SK-N-SH treated with all-trans-retinoic acid at 6 μM for 48 hours (cell line): ENCODE measurements around the gene CAMSAP2.

Source experiments
- ATAC-seq: fragments of 200-7000 bp; cut with Tn5 transposase; 3 replicates; pipeline ENCODE4 v1.9.1; 2020; ENCODE audit warnings: mild to moderate bottlenecking, moderate library complexity
- ARNTL ChIP-seq: fragments of 450-650 bp; formaldehyde crosslinking; IDR thresholded peaks from 2 replicates; pipeline ENCODE4 v1.5.0; 2020; ENCODE audit warnings: low read depth, mild to moderate bottlenecking, moderate library complexity, borderline replicate concordance
- BACH2 ChIP-seq: fragments of 250-450 bp; sonication (Bioruptor Pico); IDR thresholded peaks from 2 replicates; pipeline ENCODE4 v1.9.0; 2021; ENCODE audit warnings: mild to moderate bottlenecking, borderline replicate concordance
- CREB5 ChIP-seq: fragments of 250-450 bp; sonication (Bioruptor Pico); IDR thresholded peaks from 2 replicates; pipeline ENCODE4 v1.5.1; 2020; ENCODE audit warnings: low read depth, mild to moderate bottlenecking, moderate library complexity
- CSDC2 ChIP-seq: fragments of 250-450 bp; sonication (Bioruptor Pico); IDR thresholded peaks from 2 replicates; pipeline ENCODE4 v1.5.0; 2020; ENCODE audit warnings: mild to moderate bottlenecking, moderate library complexity
- ESRRG ChIP-seq: fragments of 250-450 bp; sonication (Bioruptor Pico); IDR thresholded peaks from 2 replicates; pipeline ENCODE4 v1.6.1; 2021; ENCODE audit warnings: mild to moderate bottlenecking
- ISL1 ChIP-seq: fragments of 250-450 bp; sonication (Bioruptor Pico); IDR thresholded peaks from 2 replicates; pipeline ENCODE4 v2.1.2; 2022; ENCODE audit warnings: mild to moderate bottlenecking, moderate library complexity
- POU6F1 ChIP-seq: fragments of 250-450 bp; sonication (Bioruptor Pico); IDR thresholded peaks from 2 replicates; pipeline ENCODE4 v1.8.0; 2021; ENCODE audit warnings: low read depth, mild to moderate bottlenecking, moderate library complexity, borderline replicate concordance
- PPARA ChIP-seq: fragments of 250-450 bp; sonication (Bioruptor Pico); IDR thresholded peaks from 2 replicates; pipeline ENCODE4 v1.5.0; 2020; ENCODE audit warnings: mild to moderate bottlenecking, borderline replicate concordance
- RARB ChIP-seq: fragments of 250-450 bp; sonication (Bioruptor Pico); IDR thresholded peaks from 2 replicates; pipeline ENCODE4 v1.8.0; 2021; ENCODE audit warnings: mild to moderate bottlenecking, moderate library complexity
- SNAI2 ChIP-seq: fragments of 250-450 bp; sonication (Bioruptor Pico); IDR thresholded peaks from 2 replicates; pipeline ENCODE4 v1.5.0; 2020; ENCODE audit warnings: mild to moderate bottlenecking, moderate library complexity
- TCF4 ChIP-seq: fragments of 250-450 bp; sonication (Bioruptor Pico); IDR thresholded peaks from 2 replicates; pipeline ENCODE4 v1.8.0; 2021; ENCODE audit warnings: mild to moderate bottlenecking, moderate library complexity, borderline replicate concordance
- TOX ChIP-seq: fragments of 250-450 bp; sonication (Bioruptor Pico); IDR thresholded peaks from 2 replicates; pipeline ENCODE4 v1.8.0; 2021; ENCODE audit warnings: mild to moderate bottlenecking, moderate library complexity, borderline replicate concordance
- TSHZ2 ChIP-seq: fragments of 250-450 bp; sonication (Bioruptor Pico); IDR thresholded peaks from 2 replicates; pipeline ENCODE4 v1.5.0; 2020; ENCODE audit warnings: mild to moderate bottlenecking, moderate library complexity
- ZC3H10 ChIP-seq: fragments of 250-450 bp; sonication (Bioruptor Pico); IDR thresholded peaks from 2 replicates; pipeline ENCODE4 v1.5.1; 2021; ENCODE audit warnings: mild to moderate bottlenecking, moderate library complexity
- ZFP30 ChIP-seq: fragments of 450-650 bp; formaldehyde crosslinking; IDR thresholded peaks from 2 replicates; pipeline ENCODE4 v1.5.0; 2022; ENCODE audit warnings: mild to moderate bottlenecking, moderate library complexity
- ZNF70 ChIP-seq: fragments of 450-650 bp; formaldehyde crosslinking; IDR thresholded peaks from 2 replicates; pipeline ENCODE4 v1.5.0; 2020; ENCODE audit warnings: mild to moderate bottlenecking, moderate library complexity
- TF ChIP-seq, protein P1 (sequence below): fragments of 250-450 bp; sonication (Bioruptor Pico); IDR thresholded peaks from 2 replicates; pipeline ENCODE4 v1.5.1; 2021; ENCODE audit warnings: mild to moderate bottlenecking, moderate library complexity
- TF ChIP-seq, protein P2 (sequence below): fragments of 250-450 bp; sonication (Bioruptor Pico); IDR thresholded peaks from 2 replicates; pipeline ENCODE4 v1.8.0; 2020; ENCODE audit warnings: mild to moderate bottlenecking, moderate library complexity, borderline replicate concordance

Gene CAMSAP2

DNA sequence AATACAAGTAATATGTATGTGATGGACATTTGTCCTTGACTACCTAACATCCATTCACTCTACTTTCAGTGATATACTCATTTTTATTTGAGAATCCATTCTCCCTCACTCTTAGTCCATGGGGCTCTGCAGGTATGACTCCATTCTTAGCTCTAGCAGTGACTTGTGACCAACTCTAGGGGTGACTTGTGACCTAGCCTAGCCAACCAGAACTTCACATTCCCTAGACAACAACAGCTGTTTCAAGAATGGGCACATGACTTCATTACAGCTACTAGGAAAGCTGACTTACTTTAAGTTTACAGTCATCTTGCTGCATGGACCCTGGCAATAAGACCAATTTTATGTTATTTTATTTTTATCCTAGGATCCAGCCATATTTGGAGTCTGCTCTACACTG lies 45.4 kb upstream of the CAMSAP2 start:
- TF ChIP-seq TCF4 (no peak), RARB (CRISPR knock-in tag) (no peak), ISL1 (CRISPR knock-in tag) (no peak), TOX (no peak), SNAI2 (CRISPR knock-in tag) (no peak), POU6F1 (CRISPR knock-in tag) (no peak), BACH2 (CRISPR knock-in tag) (no peak), ARNTL (CRISPR knock-in tag) (no peak), ZFP30 (no peak), ZC3H10 (no peak), CSDC2 (CRISPR knock-in tag) (no peak)
- TF ChIP-seq, protein P1, sequence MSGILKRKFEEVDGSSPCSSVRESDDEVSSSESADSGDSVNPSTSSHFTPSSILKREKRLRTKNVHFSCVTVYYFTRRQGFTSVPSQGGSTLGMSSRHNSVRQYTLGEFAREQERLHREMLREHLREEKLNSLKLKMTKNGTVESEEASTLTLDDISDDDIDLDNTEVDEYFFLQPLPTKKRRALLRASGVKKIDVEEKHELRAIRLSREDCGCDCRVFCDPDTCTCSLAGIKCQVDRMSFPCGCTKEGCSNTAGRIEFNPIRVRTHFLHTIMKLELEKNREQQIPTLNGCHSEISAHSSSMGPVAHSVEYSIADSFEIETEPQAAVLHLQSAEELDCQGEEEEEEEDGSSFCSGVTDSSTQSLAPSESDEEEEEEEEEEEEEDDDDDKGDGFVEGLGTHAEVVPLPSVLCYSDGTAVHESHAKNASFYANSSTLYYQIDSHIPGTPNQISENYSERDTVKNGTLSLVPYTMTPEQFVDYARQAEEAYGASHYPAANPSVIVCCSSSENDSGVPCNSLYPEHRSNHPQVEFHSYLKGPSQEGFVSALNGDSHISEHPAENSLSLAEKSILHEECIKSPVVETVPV: no peak
- TF ChIP-seq, protein P2, sequence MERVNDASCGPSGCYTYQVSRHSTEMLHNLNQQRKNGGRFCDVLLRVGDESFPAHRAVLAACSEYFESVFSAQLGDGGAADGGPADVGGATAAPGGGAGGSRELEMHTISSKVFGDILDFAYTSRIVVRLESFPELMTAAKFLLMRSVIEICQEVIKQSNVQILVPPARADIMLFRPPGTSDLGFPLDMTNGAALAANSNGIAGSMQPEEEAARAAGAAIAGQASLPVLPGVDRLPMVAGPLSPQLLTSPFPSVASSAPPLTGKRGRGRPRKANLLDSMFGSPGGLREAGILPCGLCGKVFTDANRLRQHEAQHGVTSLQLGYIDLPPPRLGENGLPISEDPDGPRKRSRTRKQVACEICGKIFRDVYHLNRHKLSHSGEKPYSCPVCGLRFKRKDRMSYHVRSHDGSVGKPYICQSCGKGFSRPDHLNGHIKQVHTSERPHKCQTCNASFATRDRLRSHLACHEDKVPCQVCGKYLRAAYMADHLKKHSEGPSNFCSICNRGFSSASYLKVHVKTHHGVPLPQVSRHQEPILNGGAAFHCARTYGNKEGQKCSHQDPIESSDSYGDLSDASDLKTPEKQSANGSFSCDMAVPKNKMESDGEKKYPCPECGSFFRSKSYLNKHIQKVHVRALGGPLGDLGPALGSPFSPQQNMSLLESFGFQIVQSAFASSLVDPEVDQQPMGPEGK: no peak
- ATAC-seq: no peak

- TF ChIP-seq POU6F1 (CRISPR knock-in tag) (no peak), ESRRG (CRISPR knock-in tag) (no peak), ZNF70 (CRISPR knock-in tag) (no peak), TSHZ2 (no peak), ZC3H10 (no peak), BACH2 (CRISPR knock-in tag) (no peak), CSDC2 (CRISPR knock-in tag) (no peak), PPARA (no peak), CREB5 (CRISPR knock-in tag) (no peak), SNAI2 (CRISPR knock-in tag) (no peak), TOX (no peak)
- TF ChIP-seq, protein P1: no peak
- ATAC-seq: no peak
Measured at GRCh38 chr1:200694738-200695137, 44.0 kb upstream of the CAMSAP2 start.

GRCh38 chr1:200699871-200700270 lies 38.8 kb upstream of the CAMSAP2 start:
- peak; percentile 99 for ATAC-seq
- TF ChIP-seq, protein P2: no peak
- 0 out of 2 replicates have a peak, but pooled peaks have one; percentile 20 for TF ChIP-seq TOX
